Cardiac atrium fibroblast (primary cell): Measurements from ENCODE around the gene MINPP1. TPM values are rescaled to one million over a fixed set of nuclear protein-coding genes. Genes with fewer than 3 reads are reported as not detected.

Experiments used
- total RNA-seq: library from RNA; depleted of rRNA; stranded (reverse); fragments of >200 nt; gene quantifications from 2 replicates; pipeline ENCODE4 v1.2.3, GENCODE V29; 2015

MINPP1 gene, protein sequence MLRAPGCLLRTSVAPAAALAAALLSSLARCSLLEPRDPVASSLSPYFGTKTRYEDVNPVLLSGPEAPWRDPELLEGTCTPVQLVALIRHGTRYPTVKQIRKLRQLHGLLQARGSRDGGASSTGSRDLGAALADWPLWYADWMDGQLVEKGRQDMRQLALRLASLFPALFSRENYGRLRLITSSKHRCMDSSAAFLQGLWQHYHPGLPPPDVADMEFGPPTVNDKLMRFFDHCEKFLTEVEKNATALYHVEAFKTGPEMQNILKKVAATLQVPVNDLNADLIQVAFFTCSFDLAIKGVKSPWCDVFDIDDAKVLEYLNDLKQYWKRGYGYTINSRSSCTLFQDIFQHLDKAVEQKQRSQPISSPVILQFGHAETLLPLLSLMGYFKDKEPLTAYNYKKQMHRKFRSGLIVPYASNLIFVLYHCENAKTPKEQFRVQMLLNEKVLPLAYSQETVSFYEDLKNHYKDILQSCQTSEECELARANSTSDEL
- 36.5 and 38.8 TPM in 2 replicates for total RNA-seq

DNA sequence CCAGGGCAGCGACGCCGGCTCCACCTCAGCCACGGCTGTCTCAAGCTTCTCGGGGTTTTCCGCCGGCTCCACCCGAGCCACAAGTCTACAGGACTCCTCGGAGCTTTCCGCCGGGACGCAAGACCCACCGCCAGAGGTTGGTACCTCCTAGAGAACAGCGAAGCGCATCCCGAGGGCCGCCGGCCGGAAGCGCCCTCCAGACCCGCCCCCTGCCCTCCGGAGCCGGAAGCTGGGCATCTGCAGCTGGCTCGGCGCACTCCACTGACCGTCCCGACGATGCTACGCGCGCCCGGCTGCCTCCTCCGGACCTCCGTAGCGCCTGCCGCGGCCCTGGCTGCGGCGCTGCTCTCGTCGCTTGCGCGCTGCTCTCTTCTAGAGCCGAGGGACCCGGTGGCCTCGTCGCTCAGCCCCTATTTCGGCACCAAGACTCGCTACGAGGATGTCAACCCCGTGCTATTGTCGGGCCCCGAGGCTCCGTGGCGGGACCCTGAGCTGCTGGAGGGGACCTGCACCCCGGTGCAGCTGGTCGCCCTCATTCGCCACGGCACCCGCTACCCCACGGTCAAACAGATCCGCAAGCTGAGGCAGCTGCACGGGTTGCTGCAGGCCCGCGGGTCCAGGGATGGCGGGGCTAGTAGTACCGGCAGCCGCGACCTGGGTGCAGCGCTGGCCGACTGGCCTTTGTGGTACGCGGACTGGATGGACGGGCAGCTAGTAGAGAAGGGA lies at the start of gene MINPP1:
Gene MINPP1, plus strand, starts transcription at position 254 of the 726 bp plus-strand sequence. Its CDS starts 23 bp downstream, at position 277.

Other genes starting within 250 kb of the MINPP1 start
- gene NUTM2D, start 147.1 kb upstream of the MINPP1 start, total RNA-seq = 1.3 and 1.4 TPM in 2 replicates
- 220 and 223 TPM in 2 replicates for gene PAPSS2, start 155.0 kb downstream of the MINPP1 start, total RNA-seq